ENCODE data around the gene RSPO3.
A peak's percentile ranks its signal among the peaks of the same experiment; 100 is the strongest.

Gene RSPO3

DNA sequence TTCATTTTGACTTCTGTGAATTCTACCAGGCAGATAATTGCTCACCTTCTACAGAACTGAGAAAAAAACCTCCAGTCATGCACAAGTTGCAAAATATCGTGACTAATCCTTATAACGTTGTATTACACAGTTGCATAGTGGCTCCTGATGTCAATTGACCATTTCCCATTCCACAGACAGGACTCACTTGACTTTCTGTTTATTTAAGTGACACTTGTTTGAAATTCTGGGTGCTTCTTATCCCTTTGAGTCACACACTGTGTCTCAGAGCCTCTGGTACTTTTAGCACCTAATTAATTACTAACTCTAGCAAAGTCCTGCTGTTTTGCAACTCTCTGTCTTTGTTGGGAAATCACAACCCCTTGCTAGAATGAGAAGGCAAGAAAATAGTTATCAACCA is 16.2 kb upstream of the RSPO3 start:
- no peak overlapping the region for H3K4me3 ChIP-seq (ENCODE audit: low read depth, low read length)
- H3K27ac ChIP-seq: peak overlapping the region; percentile 28
- in situ Hi-C loops (cut with HindIII; ENCODE audit: low pct_ligation_motif_present, low sequenced_read_pairs): no loop called here
- no peaks in the 10 kb centered on the region for H3K27me3 ChIP-seq (replicated peaks)
- no peaks in the 10 kb centered on the region for H3K36me3 ChIP-seq (replicated peaks)
- peak; percentile 85 for DNase-seq
- TF ChIP-seq CTCF (IDR thresholded peaks at IDR 0.05; ENCODE audit: low read depth, low read length, missing control alignments): no peak

DNA sequence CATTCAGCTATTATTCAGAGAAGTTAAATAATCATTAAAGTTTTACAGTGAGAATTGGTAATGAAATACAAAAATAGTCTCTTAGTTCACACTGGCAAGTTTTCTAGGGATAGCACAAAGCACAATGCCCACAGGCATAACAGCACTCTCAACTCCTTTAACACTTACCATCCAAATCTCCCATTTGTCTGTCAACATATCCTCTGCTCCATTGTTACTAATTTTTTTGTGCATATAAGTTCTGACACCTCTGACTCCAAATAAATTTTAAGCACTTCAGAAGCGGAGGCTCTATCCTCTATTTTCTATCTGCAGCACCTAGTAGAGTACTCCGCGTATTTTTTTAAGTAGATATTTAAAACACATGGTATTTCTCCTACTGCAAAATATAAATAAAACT is 15.6 kb upstream of the RSPO3 start:
- peak overlapping the region; percentile 5 for H3K27ac ChIP-seq
- no peak for DNase-seq
- H3K27me3 ChIP-seq (replicated peaks): no peaks in the 10 kb centered on the region
- in situ Hi-C loops (cut with HindIII; ENCODE audit: low pct_ligation_motif_present, low sequenced_read_pairs): no loop called here
- no peak for TF ChIP-seq CTCF (IDR thresholded peaks at IDR 0.05; ENCODE audit: low read depth, low read length, missing control alignments)
- H3K36me3 ChIP-seq (replicated peaks): no peaks in the 10 kb centered on the region
- no peak overlapping the region for H3K4me3 ChIP-seq (ENCODE audit: low read depth, low read length)

- Histone ChIP-seq H3K27ac (no peak overlapping the region), H3K4me3 (ENCODE audit: low read depth, low read length) (no peak overlapping the region)
Measured at GRCh38 chr6:127103482-127103881, 15.0 kb upstream of the RSPO3 start.

GRCh38 chr6:127107916-127108315 is 10.6 kb upstream of the RSPO3 start:
- Histone ChIP-seq H3K27me3 (replicated peaks) (no peaks in the 10 kb centered on the region), H3K27ac (no peak overlapping the region), H3K36me3 (replicated peaks) (no peaks in the 10 kb centered on the region), H3K4me3 (ENCODE audit: low read depth, low read length) (no peak overlapping the region)
- TF ChIP-seq CTCF (IDR thresholded peaks at IDR 0.05; ENCODE audit: low read depth, low read length, missing control alignments): no peak
- no peak for DNase-seq
- in situ Hi-C loops (cut with HindIII; ENCODE audit: low pct_ligation_motif_present, low sequenced_read_pairs): no loop called here

More at GRCh38 chr6:127103482-127103881, 15.0 kb upstream of the RSPO3 start:
- Histone ChIP-seq H3K27me3 (replicated peaks) (no peaks in the 10 kb centered on the region), H3K36me3 (replicated peaks) (no peaks in the 10 kb centered on the region)
- TF ChIP-seq CTCF (IDR thresholded peaks at IDR 0.05; ENCODE audit: low read depth, low read length, missing control alignments): no peak
- in situ Hi-C loops (cut with HindIII; ENCODE audit: low pct_ligation_motif_present, low sequenced_read_pairs): no loop called here
- DNase-seq: no peak

GRCh38 chr6:127110712-127111111 is 7.8 kb upstream of the RSPO3 start:
- DNase-seq: no peak
- H3K4me3 ChIP-seq (ENCODE audit: low read depth, low read length): no peak overlapping the region
- in situ Hi-C loops (cut with HindIII; ENCODE audit: low pct_ligation_motif_present, low sequenced_read_pairs): no loop called here
- TF ChIP-seq CTCF (IDR thresholded peaks at IDR 0.05; ENCODE audit: low read depth, low read length, missing control alignments): no peak
- no peaks in the 10 kb centered on the region for H3K36me3 ChIP-seq (replicated peaks)
- H3K27me3 ChIP-seq (replicated peaks): no peaks in the 10 kb centered on the region
- no peak overlapping the region for H3K27ac ChIP-seq

DNA sequence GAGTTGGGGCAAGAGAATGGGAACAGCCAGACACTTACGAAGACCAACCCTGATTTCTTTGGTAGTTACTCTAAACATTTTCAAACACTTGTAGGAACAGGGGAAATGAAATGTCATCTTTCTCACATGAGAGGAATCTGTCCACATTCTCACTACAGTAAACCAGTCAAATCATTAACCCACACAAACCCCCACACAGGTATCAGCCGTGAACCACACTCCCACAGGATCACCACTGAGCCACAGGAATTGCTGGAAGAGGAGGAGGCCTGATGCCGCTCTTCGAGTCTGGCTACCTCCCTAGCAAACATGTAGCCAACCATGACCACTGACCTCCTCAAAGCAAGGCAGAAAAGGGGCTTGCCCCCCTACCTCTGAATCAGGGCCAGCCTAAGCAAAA is 6.9 kb upstream of the RSPO3 start:
- in situ Hi-C loops (cut with HindIII; ENCODE audit: low pct_ligation_motif_present, low sequenced_read_pairs): no loop called here
- H3K27me3 ChIP-seq (replicated peaks): no peaks in the 10 kb centered on the region
- no peak for DNase-seq
- TF ChIP-seq CTCF (IDR thresholded peaks at IDR 0.05; ENCODE audit: low read depth, low read length, missing control alignments): no peak
- H3K36me3 ChIP-seq (replicated peaks): no peaks in the 10 kb centered on the region
- no peak overlapping the region for H3K4me3 ChIP-seq (ENCODE audit: low read depth, low read length)
- no peak overlapping the region for H3K27ac ChIP-seq
